Liver (tissue), 3 donors: ENCODE data around the gene CTNNA2.

Source experiments
- HNF4G ChIP-seq: IDR thresholded peaks from 2 replicates; pipeline ENCODE4 v1.6.1; 2016; ENCODE audit warnings: antibody characterized with exemption
- RAD21 ChIP-seq, 2 donors: IDR thresholded peaks; 2 replicates each; pipeline ENCODE4 v1.6.1; 2016; ENCODE audit warnings: antibody characterized with exemption in 2 of 2, mild to moderate bottlenecking in 2 of 2
- RXRA ChIP-seq, 2 donors: IDR thresholded peaks; 2 replicates each; pipeline ENCODE4 v1.6.1; 2017 to 2018; ENCODE audit warnings: antibody characterized with exemption in 2 of 2, mild to moderate bottlenecking in 1 of 2
- TAF1 ChIP-seq: conservative IDR thresholded peaks from 2 replicates; pipeline ENCODE4 v1.6.1; 2016; ENCODE audit warnings: antibody characterized with exemption, mild to moderate bottlenecking
- YY1 ChIP-seq: IDR thresholded peaks from 2 replicates; pipeline ENCODE4 v1.6.1; 2016; ENCODE audit warnings: antibody characterized with exemption, mild to moderate bottlenecking
- TF ChIP-seq, protein P1 (sequence below): fragments of 150-350 bp; IDR thresholded peaks from 2 replicates; pipeline ENCODE4 v1.5.1; 2017; ENCODE audit warnings: improper control_type of control experiment, low read depth, low read length; ENCODE audit not compliant: missing input control
- TF ChIP-seq, protein P2 (sequence below): IDR thresholded peaks from 2 replicates; pipeline ENCODE4 v1.6.1; 2016; ENCODE audit warnings: antibody characterized with exemption, mild to moderate bottlenecking
- TF ChIP-seq, protein P3 (sequence below): IDR thresholded peaks from 2 replicates; pipeline ENCODE4 v1.6.1; 2016; ENCODE audit warnings: antibody characterized with exemption
- donor health status: healthy.
- donor health status: healthy.

DNA sequence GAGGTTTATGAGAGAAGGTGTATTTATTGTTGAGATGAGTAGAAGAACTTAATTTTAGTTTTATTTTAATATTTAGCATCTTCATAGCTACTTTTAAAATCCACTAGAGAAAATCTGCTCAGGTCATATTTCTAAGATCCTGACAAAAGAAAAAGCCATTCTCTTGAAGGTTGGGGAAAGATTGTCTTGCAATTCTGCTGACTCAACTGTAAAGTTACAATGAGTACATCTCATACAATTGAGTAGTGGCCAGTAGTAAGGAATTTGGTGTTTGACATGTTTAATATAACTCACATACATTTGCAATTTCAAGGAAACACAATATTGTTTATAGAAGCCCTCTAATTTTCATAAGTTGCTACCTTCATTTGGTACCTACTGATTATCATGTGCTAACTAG, 447.2 kb downstream of the CTNNA2 start:
- TF ChIP-seq, protein P1, sequence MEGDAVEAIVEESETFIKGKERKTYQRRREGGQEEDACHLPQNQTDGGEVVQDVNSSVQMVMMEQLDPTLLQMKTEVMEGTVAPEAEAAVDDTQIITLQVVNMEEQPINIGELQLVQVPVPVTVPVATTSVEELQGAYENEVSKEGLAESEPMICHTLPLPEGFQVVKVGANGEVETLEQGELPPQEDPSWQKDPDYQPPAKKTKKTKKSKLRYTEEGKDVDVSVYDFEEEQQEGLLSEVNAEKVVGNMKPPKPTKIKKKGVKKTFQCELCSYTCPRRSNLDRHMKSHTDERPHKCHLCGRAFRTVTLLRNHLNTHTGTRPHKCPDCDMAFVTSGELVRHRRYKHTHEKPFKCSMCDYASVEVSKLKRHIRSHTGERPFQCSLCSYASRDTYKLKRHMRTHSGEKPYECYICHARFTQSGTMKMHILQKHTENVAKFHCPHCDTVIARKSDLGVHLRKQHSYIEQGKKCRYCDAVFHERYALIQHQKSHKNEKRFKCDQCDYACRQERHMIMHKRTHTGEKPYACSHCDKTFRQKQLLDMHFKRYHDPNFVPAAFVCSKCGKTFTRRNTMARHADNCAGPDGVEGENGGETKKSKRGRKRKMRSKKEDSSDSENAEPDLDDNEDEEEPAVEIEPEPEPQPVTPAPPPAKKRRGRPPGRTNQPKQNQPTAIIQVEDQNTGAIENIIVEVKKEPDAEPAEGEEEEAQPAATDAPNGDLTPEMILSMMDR: no peak
- TF ChIP-seq TAF1 (no peak), RAD21 (IDR thresholded peaks at IDR 0.05) (no peak), YY1 (no peak), RXRA (IDR thresholded peaks at IDR 0.05) (no peak), HNF4G (no peak)
- TF ChIP-seq, protein P2, sequence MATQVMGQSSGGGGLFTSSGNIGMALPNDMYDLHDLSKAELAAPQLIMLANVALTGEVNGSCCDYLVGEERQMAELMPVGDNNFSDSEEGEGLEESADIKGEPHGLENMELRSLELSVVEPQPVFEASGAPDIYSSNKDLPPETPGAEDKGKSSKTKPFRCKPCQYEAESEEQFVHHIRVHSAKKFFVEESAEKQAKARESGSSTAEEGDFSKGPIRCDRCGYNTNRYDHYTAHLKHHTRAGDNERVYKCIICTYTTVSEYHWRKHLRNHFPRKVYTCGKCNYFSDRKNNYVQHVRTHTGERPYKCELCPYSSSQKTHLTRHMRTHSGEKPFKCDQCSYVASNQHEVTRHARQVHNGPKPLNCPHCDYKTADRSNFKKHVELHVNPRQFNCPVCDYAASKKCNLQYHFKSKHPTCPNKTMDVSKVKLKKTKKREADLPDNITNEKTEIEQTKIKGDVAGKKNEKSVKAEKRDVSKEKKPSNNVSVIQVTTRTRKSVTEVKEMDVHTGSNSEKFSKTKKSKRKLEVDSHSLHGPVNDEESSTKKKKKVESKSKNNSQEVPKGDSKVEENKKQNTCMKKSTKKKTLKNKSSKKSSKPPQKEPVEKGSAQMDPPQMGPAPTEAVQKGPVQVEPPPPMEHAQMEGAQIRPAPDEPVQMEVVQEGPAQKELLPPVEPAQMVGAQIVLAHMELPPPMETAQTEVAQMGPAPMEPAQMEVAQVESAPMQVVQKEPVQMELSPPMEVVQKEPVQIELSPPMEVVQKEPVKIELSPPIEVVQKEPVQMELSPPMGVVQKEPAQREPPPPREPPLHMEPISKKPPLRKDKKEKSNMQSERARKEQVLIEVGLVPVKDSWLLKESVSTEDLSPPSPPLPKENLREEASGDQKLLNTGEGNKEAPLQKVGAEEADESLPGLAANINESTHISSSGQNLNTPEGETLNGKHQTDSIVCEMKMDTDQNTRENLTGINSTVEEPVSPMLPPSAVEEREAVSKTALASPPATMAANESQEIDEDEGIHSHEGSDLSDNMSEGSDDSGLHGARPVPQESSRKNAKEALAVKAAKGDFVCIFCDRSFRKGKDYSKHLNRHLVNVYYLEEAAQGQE: no peak
- TF ChIP-seq, protein P3, sequence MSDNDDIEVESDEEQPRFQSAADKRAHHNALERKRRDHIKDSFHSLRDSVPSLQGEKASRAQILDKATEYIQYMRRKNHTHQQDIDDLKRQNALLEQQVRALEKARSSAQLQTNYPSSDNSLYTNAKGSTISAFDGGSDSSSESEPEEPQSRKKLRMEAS: no peak
